ENCODE results near the gene ATP6V0C. TPM values are rescaled to one million over a fixed set of nuclear protein-coding genes. Genes with fewer than 3 reads are reported as not detected.

Gene ATP6V0C
- polyA plus RNA-seq (ENCODE audit: insufficient read length): 112 TPM

- peak; percentile 78 for DNase-seq (ENCODE audit: low read depth)
Observed at GRCh38 chr16:2513405-2514332, at the start of gene ATP6V0C. ATP6V0C (plus strand) TSS chr16:2513952; CDS start chr16:2514104, 152 bp downstream.

GRCh38 chr16:2464333-2464732 lies 49.4 kb upstream of the ATP6V0C start:
- DNase-seq (ENCODE audit: low read depth): no peak

- no peak for DNase-seq (ENCODE audit: low read depth)
Observed at GRCh38 chr16:2465653-2466415, 47.9 kb upstream of the ATP6V0C start.

DNA sequence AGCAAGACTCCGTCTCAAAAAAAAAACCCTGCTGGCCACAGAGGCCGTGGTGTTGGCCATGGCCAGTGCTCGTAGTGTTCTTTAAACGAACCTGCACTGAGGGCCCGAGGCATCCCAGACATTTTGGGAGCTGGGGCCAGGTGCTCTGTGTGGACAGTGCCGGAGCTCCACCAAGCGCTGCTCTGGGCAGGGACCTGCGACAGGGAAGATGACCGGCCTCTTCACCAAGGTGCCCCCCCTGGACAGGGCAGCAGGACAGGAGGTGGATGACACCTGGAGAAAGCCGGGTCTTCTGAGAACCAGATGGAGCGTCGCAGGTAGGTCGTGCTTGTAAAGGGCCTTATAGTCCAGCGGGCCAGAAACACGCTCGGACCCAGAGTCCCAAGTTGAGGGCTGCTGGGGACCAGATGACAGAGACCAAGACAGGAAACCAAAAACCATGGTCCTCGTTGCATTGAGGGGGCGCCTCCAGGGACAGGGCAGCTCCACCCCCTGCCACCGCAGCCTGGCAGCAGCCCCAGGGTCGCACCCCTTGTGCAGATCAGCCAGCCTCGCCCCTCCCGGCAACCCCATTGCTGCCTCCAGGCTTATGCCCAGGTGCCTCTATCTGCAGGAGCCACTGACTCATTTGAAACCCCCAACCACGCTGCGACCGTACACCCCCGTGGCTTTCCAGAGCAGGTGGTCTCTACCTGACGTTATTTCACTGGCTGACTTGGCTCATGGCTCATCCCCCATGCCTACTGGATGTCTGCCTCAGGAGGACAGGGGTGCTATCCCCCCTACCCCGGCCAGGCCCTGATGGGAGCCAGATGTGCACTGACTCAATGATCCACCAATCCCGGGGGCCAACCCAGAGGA lies 46.9 kb upstream of the ATP6V0C start:
- DNase-seq (ENCODE audit: low read depth): no peak

GRCh38 chr16:2467528-2468232 lies 46.1 kb upstream of the ATP6V0C start:
- DNase-seq (ENCODE audit: low read depth): no peak

DNA sequence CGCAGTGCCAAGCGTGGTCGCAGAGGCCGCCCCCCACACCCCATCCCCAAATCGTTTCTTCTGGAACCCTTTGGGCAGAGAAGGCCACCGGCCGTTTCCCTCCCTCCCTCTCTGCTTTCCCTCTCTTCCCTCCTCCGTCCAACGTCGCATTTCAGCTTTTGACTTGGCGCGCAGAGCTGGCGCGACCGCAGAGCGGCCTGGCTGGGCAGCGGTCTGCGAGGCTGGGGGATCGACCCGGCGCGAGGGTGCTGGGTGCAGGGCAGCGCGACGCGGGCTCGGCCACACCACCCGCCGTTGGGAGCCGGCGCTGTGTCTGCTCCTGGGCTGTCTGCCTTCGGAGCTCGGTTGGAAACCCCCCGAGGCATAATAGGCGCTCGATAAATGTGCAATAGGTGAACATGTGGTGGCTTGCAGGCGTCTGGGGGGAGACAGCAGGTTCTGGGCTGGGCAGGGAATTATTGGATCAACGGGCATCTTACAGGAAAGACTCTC lies 45.5 kb upstream of the ATP6V0C start:
- no peak for DNase-seq (ENCODE audit: low read depth)

DNA sequence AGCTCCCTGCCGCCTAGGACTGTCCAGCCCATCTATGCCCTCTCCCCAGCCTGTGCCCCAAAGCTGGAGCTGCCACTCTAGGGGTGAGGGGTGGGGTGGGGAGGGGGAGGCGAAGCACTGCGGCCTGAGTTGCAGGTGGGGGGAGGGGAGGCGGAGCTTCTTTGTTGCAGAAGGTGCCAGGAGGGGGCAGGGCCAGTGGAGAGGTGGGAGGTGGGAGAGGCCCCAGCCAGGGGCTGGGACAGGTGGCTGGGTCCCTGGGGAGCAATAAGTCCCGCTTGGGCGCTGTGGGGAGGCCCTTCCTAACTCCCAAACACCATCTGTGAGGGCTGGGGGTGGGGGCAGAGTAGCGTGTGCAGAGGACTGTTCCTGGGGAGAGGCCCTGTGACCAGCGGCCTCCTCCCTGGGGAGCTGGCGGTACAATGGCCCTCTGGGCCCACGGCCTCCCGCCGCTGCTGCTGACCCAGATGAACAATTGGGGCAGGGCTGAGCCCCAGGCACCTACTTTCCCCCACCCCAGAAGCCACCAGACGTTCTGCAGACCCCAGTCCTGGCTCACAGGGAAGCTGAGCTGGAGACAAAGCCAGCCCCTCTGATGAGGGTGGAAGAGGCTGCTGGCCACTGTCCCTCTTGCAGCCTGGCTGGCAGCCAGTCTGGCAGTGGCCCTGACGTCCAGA lies 44.9 kb upstream of the ATP6V0C start:
- DNase-seq (ENCODE audit: low read depth): no peak

DNA sequence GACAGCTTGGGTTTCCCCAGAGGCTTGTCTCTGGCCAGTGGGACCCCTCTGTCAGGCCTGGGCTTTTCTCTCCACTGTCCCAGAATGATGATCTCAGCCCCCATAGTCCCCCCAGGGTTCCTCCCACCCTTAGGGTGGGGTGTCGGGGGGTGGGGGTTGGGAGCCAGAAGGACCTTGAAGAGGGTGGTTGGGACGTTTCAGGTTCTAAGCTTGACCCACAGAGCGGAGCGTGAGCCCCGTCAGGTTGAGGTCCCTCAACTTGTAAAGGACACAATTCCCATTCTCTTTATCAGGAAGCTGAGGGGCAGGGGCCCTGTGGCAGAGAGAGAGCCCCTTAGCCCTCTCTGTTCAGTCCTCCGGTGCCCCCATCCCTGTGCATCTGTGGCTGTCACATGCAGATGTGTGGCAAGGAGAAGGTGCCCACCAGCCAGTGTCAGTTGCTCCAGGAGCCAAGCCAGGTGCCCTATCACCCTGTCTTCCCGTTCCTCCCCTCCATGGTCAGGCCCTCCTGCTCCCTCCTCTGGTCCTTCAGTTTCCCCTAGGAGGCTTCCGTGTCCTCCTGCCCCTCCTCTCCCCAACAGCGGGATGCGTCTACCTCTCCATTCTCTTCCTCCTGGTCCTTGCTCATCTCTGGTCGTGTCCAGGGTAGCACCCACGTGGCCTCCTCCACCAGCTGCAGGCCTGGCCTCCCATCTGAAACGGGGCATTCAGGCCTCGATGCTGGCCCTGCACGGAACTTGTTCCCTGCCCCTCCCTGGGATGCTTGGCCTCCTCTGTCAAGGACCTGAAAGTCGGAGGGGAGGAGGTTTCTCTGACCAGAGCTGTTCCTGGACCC lies 44.1 kb upstream of the ATP6V0C start:
- DNase-seq (ENCODE audit: low read depth): no peak

GRCh38 chr16:2470234-2470601 lies 43.5 kb upstream of the ATP6V0C start:
- DNase-seq (ENCODE audit: low read depth): no peak

DNA sequence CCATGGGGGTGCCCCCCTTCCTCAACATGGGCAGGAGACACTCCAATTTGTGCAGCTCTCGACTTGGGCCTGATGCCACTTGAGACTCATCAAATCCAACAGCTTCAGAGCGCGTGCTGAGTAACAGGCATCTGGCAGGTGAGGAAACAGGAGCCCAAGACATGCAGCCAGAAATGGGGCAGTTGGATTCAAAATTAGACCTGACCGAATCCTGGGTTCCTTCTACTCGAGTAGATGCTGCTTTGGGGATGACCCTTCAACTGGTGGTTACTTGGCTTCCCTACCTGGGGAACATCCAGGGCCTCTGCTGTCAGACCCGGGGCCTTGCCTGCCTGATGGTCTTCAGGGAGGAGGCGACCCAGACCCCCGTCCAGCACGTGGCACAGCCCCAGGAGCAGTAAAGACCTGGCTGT lies 43.1 kb upstream of the ATP6V0C start:
- DNase-seq (ENCODE audit: low read depth): no peak

GRCh38 chr16:2471016-2471652 lies 42.6 kb upstream of the ATP6V0C start, which contains the start of gene NTN3:
NTN3 (plus strand) TSS chr16:2471297; CDS start chr16:2471702, 405 bp downstream.
- no peak for DNase-seq (ENCODE audit: low read depth)

DNA sequence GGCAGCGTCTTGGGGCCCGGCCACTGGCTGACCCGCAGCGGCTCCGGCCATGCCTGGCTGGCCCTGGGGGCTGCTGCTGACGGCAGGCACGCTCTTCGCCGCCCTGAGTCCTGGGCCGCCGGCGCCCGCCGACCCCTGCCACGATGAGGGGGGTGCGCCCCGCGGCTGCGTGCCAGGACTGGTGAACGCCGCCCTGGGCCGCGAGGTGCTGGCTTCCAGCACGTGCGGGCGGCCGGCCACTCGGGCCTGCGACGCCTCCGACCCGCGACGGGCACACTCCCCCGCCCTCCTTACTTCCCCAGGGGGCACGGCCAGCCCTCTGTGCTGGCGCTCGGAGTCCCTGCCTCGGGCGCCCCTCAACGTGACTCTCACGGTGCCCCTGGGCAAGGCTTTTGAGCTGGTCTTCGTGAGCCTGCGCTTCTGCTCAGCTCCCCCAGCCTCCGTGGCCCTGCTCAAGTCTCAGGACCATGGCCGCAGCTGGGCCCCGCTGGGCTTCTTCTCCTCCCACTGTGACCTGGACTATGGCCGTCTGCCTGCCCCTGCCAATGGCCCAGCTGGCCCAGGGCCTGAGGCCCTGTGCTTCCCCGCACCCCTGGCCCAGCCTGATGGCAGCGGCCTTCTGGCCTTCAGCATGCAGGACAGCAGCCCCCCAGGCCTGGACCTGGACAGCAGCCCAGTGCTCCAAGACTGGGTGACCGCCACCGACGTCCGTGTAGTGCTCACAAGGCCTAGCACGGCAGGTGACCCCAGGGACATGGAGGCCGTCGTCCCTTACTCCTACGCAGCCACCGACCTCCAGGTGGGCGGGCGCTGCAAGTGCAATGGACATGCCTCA lies 41.9 kb upstream of the ATP6V0C start:
- DNase-seq (ENCODE audit: low read depth): no peak

DNA sequence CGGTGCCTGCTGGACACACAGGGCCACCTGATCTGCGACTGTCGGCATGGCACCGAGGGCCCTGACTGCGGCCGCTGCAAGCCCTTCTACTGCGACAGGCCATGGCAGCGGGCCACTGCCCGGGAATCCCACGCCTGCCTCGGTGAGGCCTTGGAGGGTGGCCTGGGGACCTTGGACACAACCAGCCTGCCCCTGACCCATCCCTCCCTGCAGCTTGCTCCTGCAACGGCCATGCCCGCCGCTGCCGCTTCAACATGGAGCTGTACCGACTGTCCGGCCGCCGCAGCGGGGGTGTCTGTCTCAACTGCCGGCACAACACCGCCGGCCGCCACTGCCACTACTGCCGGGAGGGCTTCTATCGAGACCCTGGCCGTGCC lies 41.3 kb upstream of the ATP6V0C start:
- DNase-seq (ENCODE audit: low read depth): no peak

DNA sequence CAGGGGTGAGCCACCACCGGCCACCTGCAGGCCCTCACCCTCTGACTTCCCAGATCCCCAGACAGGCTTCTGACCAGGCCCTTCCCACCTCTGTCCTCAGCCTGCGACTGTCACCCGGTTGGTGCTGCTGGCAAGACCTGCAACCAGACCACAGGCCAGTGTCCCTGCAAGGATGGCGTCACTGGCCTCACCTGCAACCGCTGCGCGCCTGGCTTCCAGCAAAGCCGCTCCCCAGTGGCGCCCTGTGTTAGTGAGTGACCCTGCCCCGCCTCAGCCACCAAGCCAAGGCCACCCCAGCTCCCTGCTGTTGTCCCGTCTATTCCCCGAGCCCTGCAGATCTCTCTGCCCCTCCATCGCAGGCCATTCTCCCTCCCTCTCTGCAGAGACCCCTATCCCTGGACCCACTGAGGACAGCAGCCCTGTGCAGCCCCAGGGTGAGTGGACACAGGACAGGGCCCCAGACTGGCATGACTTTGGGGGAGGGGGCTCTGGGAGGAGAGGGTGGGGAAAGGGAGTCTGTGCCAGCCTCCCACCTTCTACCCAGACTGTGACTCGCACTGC lies 40.8 kb upstream of the ATP6V0C start:
- DNase-seq (ENCODE audit: low read depth): no peak

DNA sequence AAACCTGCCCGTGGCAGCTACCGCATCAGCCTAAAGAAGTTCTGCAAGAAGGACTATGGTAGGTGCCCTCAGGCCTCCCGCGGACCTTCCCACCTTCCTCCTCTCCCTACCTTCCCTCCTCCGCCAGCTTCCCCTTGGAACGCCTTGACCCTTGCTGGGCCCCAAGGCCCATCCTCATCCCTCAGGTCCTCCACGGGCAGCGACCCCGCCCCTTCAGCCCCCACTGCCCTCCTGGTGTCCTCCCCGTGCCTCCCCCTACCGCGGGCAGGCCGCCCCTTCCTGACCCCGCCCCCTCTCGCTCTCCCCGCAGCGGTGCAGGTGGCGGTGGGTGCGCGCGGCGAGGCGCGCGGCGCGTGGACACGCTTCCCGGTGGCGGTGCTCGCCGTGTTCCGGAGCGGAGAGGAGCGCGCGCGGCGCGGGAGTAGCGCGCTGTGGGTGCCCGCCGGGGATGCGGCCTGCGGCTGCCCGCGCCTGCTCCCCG lies 40.3 kb upstream of the ATP6V0C start:
- no peak for DNase-seq (ENCODE audit: low read depth)

DNA sequence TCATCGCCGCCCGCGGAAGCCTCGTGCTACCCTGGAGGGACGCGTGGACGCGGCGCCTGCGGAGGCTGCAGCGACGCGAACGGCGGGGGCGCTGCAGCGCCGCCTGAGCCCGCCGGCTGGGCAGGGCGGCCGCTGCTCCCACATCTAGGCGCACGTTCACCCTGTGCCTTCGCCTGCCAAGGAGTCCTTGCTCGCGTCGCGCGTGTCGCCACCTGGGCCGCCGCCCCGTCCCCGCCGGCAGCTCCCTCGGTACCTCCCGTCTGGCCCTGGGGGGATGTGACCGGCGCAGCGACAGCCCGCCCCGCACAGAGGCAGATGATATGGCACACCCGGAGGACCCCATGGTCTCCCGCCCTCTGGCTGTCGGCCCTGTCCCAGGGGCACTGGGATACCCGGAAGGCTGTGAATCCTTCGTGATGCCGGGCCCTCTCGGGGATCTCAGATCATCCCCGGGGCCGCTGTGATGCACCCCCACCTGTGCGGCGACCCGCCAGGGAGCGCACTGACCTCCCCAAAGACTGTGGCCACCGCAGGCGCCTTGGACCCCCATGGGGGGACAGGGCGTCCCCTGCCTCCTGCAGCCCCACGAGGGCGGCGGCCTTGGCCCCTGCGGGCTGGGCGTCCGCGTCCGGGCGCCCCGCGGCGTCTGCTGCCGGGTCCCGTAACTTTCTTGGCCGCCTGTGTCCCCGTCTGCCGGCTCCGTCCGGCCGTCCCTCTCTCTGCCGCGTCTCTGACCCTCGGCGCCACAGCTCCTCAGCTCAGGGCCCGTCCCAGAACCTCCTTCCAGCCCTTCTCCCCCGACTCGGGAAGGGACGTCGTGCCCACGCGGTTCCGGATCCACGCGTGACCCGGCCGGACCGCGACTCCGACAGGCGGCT lies 39.5 kb upstream of the ATP6V0C start:
- DNase-seq (ENCODE audit: low read depth): no peak

Data from forelimb muscle (tissue), 1 donor.